KBM-7 (cell line): ENCODE results near the gene KRTAP10-10.
"Not testable (repeated sequence)": the region's sequence is repeated elsewhere in the genome, so short reads cannot be mapped to it uniquely, and the experiment has no call there.

Source experiments
- DNase-seq: peaks from one replicate; pipeline ENCODE4 v3.0.0-alpha.2; 2015
- in situ Hi-C: fragments of 300-500 bp; cut with MboI; formaldehyde crosslinking; loops from 2 replicates; pipeline ENCODE4 v1.14.3; 2020; ENCODE audit warnings: low sequenced_read_pairs, low pct_unique_long_range_greater_than_20kb, mixed read lengths

Gene KRTAP10-10

DNA sequence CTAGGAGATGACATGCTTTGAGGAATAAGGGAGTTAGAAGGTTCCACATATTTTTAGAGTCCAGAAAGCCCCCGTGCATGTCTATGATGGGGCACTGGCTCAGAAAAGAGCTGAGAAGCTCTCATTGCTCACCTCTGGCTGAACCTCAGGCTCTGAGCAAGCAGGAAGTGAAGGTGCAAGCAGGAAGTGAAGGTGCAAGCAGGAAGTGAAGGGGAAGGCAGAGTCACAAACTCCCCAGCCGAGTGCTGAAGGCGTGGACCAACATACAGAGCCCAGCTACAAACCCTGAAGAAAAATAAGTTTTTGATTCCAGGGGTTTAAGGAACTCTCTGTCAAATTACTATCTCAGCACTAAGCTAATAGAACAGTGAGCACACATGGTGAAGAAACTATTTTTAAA lies 18.2 kb upstream of the KRTAP10-10 start:
- in situ Hi-C loops, result no loop called here
- no peak for DNase-seq

DNA sequence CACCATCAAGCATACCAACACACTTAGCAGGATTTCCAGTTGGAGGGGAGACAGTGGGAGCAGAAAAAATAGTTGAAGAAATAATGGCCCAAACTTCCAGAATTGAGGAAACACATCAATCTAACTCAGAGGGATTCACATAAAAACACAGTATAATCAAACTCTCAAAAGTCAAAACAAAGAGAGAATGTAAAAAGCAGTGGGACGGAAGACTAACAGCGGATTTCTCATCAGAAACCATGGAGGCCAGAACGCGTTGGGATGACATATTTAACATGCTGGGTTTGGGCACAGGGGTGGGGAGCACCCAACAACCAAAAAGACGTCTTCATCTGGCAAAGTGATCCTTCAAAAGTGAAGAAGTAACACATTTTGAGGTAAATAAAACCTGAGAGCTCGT lies 17.3 kb upstream of the KRTAP10-10 start:
- DNase-seq, result no peak
- in situ Hi-C loops, result no loop called here

GRCh38 chr21:44623575-44623974 lies 13.6 kb upstream of the KRTAP10-10 start:
- no peak for DNase-seq
- in situ Hi-C loops, result no loop called here

GRCh38 chr21:44625756-44626155 lies 11.4 kb upstream of the KRTAP10-10 start:
- in situ Hi-C loops, result no loop called here
- no peak for DNase-seq

GRCh38 chr21:44626262-44626661 lies 10.9 kb upstream of the KRTAP10-10 start:
- in situ Hi-C loops, result no loop called here
- no peak for DNase-seq

- DNase-seq, result no peak
- in situ Hi-C loops, result no loop called here
Measured at GRCh38 chr21:44626673-44627143, 10.4 kb upstream of the KRTAP10-10 start, which contains the start of gene KRTAP10-9. Gene KRTAP10-9, plus strand, starts transcription at chr21:44627093. Its CDS starts 79 bp downstream, at chr21:44627172.

DNA sequence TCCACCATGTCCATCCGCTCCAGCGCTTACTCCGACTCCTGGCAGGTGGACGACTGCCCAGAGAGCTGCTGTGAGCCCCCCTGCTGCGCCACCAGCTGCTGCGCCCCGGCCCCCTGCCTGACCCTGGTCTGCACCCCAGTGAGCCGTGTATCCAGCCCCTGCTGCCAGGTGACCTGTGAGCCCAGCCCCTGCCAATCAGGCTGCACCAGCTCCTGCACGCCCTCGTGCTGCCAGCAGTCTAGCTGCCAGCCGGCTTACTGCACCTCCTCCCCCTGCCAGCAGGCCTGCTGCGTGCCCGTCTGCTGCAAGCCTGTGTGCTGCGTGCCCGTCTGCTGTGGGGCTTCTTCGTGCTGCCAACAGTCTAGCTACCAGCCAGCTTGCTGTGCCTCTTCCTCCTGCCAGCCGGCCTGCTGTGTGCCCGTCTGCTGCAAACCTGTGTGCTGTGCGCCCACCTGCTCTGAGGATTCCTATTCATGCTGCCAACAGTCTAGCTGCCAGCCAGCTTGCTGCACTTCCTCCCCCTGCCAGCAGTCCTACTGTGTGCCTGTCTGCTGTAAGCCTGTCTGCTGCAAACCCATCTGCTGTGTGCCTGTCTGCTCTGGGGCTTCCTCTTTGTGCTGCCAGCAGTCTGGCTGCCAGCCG lies 9.9 kb upstream of the KRTAP10-10 start:
- DNase-seq, in situ Hi-C loops: not testable (repeated sequence)

DNA sequence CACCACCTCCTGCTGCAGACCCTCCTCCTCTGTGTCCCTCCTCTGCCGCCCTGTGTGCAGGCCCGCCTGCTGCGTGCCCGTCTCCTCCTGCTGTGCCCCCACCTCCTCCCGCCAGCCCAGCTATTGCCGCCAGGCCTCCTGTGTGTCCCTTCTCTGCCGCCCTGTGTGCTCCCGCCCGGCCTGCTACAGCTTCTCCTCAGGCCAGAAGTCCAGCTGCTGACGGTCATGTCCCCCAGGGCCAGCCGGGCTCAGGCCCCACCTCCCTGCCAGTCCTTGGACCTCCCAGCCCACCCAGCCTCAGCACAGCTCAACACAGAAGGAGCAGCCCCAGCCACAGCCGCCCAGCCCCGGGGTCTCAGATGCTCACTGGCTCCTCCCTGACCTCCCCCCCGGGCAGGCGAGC lies 9.3 kb upstream of the KRTAP10-10 start:
- in situ Hi-C loops, DNase-seq: not testable (repeated sequence)

- no peak for DNase-seq
- in situ Hi-C loops, result no loop called here
Measured at GRCh38 chr21:44628707-44629391, 8.3 kb upstream of the KRTAP10-10 start.

- no peak for DNase-seq
- in situ Hi-C loops, result no loop called here
Measured at GRCh38 chr21:44630440-44630839, 6.7 kb upstream of the KRTAP10-10 start.

GRCh38 chr21:44632067-44632466 lies 5.1 kb upstream of the KRTAP10-10 start:
- no peak for DNase-seq
- in situ Hi-C loops, result no loop called here

DNA sequence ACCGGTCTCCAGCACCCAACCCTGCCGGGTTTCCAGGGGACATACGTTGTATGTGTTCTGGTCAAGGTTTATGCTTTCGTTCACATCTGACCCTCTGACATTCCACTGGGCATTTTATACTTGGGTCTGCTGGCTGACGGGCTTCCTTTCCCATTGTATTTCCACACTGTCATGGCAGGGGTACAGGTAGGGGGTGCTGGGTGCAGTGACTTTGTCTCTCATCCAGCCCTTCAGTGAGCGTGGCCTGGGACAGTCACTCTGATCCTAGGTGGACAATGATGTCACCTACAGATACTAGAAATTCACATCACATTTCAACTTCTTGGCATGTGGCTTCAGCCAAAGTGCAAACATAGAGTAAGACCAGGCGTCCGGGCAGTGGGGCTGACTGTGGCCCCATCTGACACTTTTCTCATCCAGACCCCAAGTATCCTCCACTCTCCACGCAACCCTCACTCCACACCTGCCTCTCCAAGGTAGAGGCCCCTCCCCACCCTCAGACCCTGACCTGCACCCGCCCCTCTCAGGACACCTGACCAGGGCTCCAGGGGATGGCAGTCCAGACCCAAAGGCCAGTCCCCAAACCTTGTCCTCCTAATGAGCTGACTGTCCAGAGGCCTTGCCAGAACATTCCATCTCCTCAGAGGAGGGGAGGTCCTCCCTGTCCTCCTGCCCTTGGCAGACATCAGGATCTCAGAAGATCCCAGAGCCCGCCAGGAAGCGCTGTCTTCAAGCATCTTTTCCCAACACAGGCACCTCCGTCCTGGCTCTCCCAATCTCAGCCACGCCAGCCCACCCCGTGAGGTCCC lies 743 bp upstream of the KRTAP10-10 start:
- in situ Hi-C loops, result no loop called here
- DNase-seq, result no peak

DNA sequence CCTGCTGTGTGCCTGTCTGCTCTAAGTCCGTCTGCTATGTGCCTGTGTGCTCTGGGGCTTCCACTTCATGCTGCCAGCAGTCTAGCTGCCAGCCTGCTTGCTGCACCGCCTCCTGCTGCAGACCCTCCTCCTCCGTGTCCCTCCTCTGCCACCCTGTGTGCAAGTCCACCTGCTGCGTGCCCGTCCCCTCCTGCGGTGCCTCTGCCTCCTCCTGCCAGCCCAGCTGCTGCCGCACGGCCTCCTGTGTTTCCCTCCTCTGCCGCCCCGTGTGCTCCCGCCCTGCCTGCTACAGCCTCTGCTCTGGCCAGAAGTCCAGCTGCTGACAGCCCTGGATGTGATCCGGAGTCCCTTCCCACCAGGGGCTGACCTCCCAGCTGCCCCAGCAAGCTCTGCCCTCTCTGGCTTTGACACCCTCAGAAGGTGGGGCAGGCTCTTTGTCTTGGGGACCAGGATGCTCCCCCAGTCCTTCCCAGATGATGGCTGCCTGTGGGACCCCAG lies 744 bp downstream of the KRTAP10-10 start:
- in situ Hi-C loops, DNase-seq: not testable (repeated sequence)

GRCh38 chr21:44638506-44639330 lies 1.6 kb downstream of the KRTAP10-10 start:
- DNase-seq, in situ Hi-C loops: not testable (repeated sequence)

- in situ Hi-C loops, result no loop called here
- no peak for DNase-seq
Measured at GRCh38 chr21:44639331-44639655, 2.1 kb downstream of the KRTAP10-10 start.

- DNase-seq, result no peak
- in situ Hi-C loops, result no loop called here
Measured at GRCh38 chr21:44640761-44641160, 3.6 kb downstream of the KRTAP10-10 start.

DNA sequence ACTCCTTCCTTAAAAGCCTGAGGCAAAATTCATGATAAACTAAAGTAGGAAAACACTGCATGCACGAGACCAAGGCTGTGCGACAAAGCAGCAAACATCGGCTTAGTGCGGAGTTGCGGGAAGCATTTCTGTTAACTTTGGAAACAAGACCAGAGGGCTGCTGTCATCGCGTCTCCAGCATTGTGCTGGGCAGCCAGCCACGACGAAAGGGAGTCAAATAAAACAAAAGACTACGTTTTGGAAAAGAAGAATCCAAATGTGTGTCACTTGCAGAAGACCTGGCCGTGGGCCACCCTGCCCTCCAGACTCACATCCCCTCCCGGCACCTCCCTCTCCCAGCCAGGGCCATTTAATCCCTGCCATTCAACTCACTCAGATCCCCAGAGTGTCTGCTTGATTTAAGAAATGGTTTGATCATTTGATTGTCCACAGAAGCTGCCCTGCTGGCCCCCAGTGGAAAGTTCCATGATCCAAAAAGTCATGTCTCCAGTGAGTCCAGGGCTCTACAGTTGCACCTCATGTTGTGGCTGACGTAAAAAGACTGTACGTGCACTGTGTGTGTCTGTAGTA lies 6.7 kb downstream of the KRTAP10-10 start:
- in situ Hi-C loops, result no loop called here
- DNase-seq, result no peak

GRCh38 chr21:44644878-44645277 lies 7.7 kb downstream of the KRTAP10-10 start:
- no peak for DNase-seq
- in situ Hi-C loops, result no loop called here
